IPS-15b (cell line): Measurements from ENCODE around the gene AKAP9.
"Not testable (repeated sequence)": the region's sequence is repeated elsewhere in the genome, so short reads cannot be mapped to it uniquely, and the experiment has no call there.

Source experiments
- H3K27me3 ChIP-seq: one replicate; pipeline ENCODE4 v1.6.1; 2013; ENCODE audit warnings: low read length; ENCODE audit not compliant: control insufficient read depth, insufficient read depth
- H3K36me3 ChIP-seq: one replicate; pipeline ENCODE4 v1.6.1; 2013; ENCODE audit warnings: low read length; ENCODE audit not compliant: control insufficient read depth, insufficient read depth
- H3K4me1 ChIP-seq: one replicate; pipeline ENCODE4 v1.6.1; 2013; ENCODE audit warnings: mild to moderate bottlenecking, low read length; ENCODE audit not compliant: control insufficient read depth, insufficient read depth
- H3K4me3 ChIP-seq: one replicate; pipeline ENCODE4 v1.5.1; 2013; ENCODE audit warnings: low read depth, low read length
- H3K9ac ChIP-seq: one replicate; pipeline ENCODE4 v1.6.1; 2013; ENCODE audit warnings: low read depth, mild to moderate bottlenecking, low read length
- H3K9me3 ChIP-seq: one replicate; pipeline ENCODE4 v1.6.1; 2013; ENCODE audit warnings: mild to moderate bottlenecking, low read length; ENCODE audit not compliant: control insufficient read depth, insufficient read depth

The AKAP9 gene

DNA sequence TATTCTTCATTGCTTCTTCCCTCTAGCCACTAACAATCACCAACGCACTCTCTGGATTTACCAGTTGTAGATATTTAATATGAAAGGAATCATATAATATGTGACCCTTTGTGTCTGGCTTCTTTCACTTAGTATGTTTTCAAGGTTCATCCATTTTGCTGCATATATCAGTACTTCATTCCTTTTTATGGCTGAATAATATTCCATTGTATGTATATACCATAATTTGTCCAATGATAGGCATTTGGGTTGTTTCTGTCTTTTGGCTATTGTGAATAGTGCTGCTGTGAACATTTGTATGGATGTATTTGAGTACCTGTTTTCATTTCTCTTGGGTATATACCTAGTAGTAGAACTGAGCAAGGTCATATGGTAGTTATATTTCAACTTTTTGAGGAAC lies 7.3 kb downstream of the AKAP9 start:
- H3K36me3 ChIP-seq, result no peaks in the 10 kb centered on the region
- no peaks in the 10 kb centered on the region for H3K9me3 ChIP-seq
- no peak overlapping the region for H3K9ac ChIP-seq
- H3K4me3 ChIP-seq, result no peak overlapping the region
- no peaks in the 10 kb centered on the region for H3K27me3 ChIP-seq
- H3K4me1 ChIP-seq, result no peaks in the 10 kb centered on the region

GRCh38 chr7:91949221-91950009 lies 8.8 kb downstream of the AKAP9 start:
- H3K4me3 ChIP-seq, result no peak overlapping the region

GRCh38 chr7:91953618-91954017 lies 13.0 kb downstream of the AKAP9 start:
- Histone ChIP-seq H3K27me3 (no peaks in the 10 kb centered on the region), H3K36me3 (no peaks in the 10 kb centered on the region), H3K4me3 (no peak overlapping the region), H3K4me1 (no peaks in the 10 kb centered on the region), H3K9ac (no peak overlapping the region), H3K9me3 (no peaks in the 10 kb centered on the region)

More at GRCh38 chr7:91949221-91950009, 8.8 kb downstream of the AKAP9 start:
- H3K36me3 ChIP-seq, result no peaks in the 10 kb centered on the region
- H3K4me1 ChIP-seq, result no peaks in the 10 kb centered on the region
- H3K9me3 ChIP-seq, result no peaks in the 10 kb centered on the region
- no peaks in the 10 kb centered on the region for H3K27me3 ChIP-seq
- H3K9ac ChIP-seq, result no peak overlapping the region

DNA sequence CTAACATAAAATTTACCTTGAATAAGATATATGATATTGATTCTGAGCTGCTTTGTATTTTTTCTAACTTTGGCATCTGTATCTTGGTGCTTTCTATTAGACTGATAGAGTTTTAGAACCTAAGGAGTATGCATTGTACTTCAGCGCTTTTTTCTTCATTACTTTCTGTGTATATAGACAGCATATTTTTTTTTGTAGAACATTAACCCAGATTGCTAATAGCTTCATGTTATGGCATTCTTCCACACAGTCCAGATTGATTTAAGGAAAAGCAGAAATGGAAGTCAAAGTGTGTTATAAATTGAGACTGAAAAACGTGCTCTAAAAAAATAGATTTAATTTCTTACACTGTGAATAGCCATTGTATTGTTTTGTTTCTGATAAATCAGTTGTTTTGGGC lies 15.8 kb downstream of the AKAP9 start:
- not testable (repeated sequence) for H3K4me3 ChIP-seq, H3K4me1 ChIP-seq, H3K27me3 ChIP-seq, H3K9me3 ChIP-seq, H3K36me3 ChIP-seq, H3K9ac ChIP-seq

GRCh38 chr7:91957232-91957631 lies 16.6 kb downstream of the AKAP9 start:
- Histone ChIP-seq H3K4me1 (no peaks in the 10 kb centered on the region), H3K9ac (no peak overlapping the region), H3K27me3 (no peaks in the 10 kb centered on the region), H3K9me3 (no peaks in the 10 kb centered on the region), H3K36me3 (no peaks in the 10 kb centered on the region), H3K4me3 (no peak overlapping the region)

DNA sequence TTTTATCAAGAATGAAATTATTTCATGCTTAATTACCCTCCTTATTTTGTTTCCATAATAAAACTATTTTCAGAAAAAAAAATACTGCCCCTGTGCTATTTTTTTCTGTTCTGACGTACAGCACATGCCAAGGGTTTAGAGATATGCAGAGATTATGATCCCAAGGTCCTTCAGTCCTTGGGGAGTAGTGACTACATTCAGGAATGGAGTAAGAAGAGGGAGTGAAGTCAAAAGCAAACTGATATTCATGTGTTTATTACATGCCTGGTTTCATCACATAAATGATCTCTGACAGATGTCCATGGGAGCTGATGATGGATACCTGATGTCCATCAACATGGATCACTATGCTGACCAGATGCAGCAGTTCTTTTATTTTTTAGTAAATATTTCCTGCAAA lies 17.2 kb downstream of the AKAP9 start:
- Histone ChIP-seq H3K27me3 (no peaks in the 10 kb centered on the region), H3K36me3 (no peaks in the 10 kb centered on the region), H3K9me3 (no peaks in the 10 kb centered on the region), H3K4me1 (no peaks in the 10 kb centered on the region), H3K4me3 (no peak overlapping the region), H3K9ac (no peak overlapping the region)

GRCh38 chr7:91959023-91959422 lies 18.4 kb downstream of the AKAP9 start:
- Histone ChIP-seq H3K4me1 (no peaks in the 10 kb centered on the region), H3K27me3 (no peaks in the 10 kb centered on the region), H3K9ac (no peak overlapping the region), H3K9me3 (no peaks in the 10 kb centered on the region), H3K4me3 (no peak overlapping the region), H3K36me3 (no peaks in the 10 kb centered on the region)

DNA sequence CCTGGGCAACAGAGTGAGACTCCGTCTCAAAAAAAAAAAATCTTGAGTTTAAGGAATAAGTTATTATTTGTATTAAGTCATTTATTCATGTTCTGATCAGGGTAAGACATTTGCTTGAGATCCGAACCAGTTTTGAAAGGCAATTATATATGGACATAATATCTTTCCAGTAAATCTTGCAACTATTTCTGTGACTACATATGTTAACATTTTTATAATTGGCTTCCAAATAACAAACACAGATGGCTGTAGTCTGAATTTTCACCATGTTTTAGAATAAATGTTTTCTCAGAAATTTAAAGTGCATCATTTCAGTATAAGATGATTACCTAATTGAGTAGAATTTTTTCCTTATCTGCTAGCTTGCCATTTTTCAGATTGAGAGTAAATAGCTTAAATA lies 21.2 kb downstream of the AKAP9 start:
- Histone ChIP-seq H3K9me3 (no peaks in the 10 kb centered on the region), H3K27me3 (no peaks in the 10 kb centered on the region), H3K4me3 (no peak overlapping the region), H3K9ac (no peak overlapping the region), H3K36me3 (no peaks in the 10 kb centered on the region), H3K4me1 (no peaks in the 10 kb centered on the region)

DNA sequence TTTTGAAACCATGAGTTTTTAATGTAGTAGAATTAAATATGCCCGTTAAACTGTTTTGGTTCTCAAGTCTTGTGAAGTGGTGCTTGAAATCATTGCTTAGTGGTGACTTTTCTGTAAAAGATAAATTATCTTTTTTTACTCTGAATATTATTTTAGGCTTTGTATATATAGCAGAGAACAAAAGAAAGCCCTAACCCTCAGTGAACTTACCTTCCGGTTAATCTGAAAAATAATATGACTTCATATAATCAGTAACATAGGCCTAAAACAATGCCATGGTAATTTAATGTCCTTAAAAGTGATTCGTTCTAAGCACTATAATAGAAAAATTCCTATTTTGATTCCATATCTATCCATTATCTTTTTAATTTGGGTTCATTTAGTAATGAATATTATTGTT lies 21.8 kb downstream of the AKAP9 start:
- H3K4me3 ChIP-seq, result no peak overlapping the region
- no peaks in the 10 kb centered on the region for H3K4me1 ChIP-seq
- no peaks in the 10 kb centered on the region for H3K36me3 ChIP-seq
- no peak overlapping the region for H3K9ac ChIP-seq
- no peaks in the 10 kb centered on the region for H3K9me3 ChIP-seq
- H3K27me3 ChIP-seq, result no peaks in the 10 kb centered on the region

DNA sequence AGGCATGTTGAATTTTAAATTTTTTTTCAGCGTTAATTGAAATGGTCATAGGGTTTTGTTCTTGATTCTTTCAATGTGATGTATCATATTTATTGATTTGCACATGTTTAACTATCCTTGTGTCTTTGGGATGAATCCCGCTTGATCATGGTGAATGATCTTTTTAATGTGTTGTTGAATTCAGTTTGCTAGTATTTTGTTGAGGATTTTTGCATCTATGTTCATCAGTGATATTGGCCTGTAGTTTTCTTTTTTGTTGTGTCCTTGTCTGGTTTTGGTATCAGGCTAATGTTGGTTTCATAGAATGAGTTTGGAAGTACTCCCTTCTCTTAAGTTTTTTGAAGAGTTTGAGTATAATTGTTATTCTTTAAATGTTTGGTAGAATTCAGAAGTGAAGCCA lies 26.9 kb downstream of the AKAP9 start:
- H3K36me3 ChIP-seq, H3K4me3 ChIP-seq, H3K27me3 ChIP-seq, H3K4me1 ChIP-seq, H3K9me3 ChIP-seq, H3K9ac ChIP-seq: not testable (repeated sequence)

- Histone ChIP-seq H3K36me3 (no peaks in the 10 kb centered on the region), H3K4me1 (no peaks in the 10 kb centered on the region), H3K27me3 (no peaks in the 10 kb centered on the region), H3K9me3 (no peaks in the 10 kb centered on the region), H3K4me3 (no peak overlapping the region), H3K9ac (no peak overlapping the region)
Measured at GRCh38 chr7:91973639-91974038, 33.0 kb downstream of the AKAP9 start.

GRCh38 chr7:91974066-91974465 lies 33.4 kb downstream of the AKAP9 start:
- Histone ChIP-seq H3K36me3 (no peaks in the 10 kb centered on the region), H3K27me3 (no peaks in the 10 kb centered on the region), H3K9me3 (no peaks in the 10 kb centered on the region), H3K9ac (no peak overlapping the region), H3K4me3 (no peak overlapping the region), H3K4me1 (no peaks in the 10 kb centered on the region)
